GM10847 (cell line): ENCODE results near the gene TEX44.

ENCODE experiments used
- POLR2A ChIP-seq: IDR thresholded peaks from 2 replicates; pipeline ENCODE4 v1.6.1; 2011; ENCODE audit not compliant: insufficient read length; ENCODE audit errors: extremely low read depth

The TEX44 gene

DNA sequence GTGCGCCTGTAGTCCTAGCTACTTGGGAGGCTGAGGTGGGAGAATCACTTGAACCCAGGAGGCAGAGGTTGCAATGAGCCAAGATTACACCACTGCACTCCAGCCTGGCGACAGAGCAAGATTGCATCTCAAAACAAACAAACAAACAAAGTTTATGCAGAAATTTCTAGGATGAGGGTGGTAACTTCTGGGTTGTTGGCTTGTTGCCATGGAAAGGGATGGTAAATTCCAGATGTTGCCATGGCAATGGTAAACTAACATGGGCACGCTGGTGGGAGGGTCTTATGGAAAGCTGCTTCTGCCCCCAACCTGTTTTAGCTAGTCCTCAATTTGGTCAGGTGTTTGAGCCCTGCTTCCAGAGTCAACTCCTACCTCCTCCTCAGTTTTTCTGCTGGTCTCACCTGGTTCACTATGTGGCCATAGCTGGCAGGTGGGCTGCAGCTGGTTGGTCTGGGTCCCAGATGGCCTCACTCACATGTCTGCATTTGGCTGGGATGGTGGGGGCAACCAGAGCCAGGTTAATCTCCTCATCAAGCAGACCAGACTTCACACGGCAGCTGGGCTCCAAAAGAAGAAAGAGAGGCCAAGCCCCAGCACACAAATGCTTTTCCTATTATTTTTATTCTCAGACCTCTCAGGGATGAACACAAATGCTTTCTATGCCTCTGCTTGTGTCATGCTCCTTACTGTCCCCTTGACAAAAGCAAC, 26.6 kb upstream of the TEX44 start:
- TF ChIP-seq POLR2A, result no peak

- TF ChIP-seq POLR2A, result no peak
These were observed 25.5 kb upstream of the TEX44 start for GRCh38 chr2:231567159-231567558.

DNA sequence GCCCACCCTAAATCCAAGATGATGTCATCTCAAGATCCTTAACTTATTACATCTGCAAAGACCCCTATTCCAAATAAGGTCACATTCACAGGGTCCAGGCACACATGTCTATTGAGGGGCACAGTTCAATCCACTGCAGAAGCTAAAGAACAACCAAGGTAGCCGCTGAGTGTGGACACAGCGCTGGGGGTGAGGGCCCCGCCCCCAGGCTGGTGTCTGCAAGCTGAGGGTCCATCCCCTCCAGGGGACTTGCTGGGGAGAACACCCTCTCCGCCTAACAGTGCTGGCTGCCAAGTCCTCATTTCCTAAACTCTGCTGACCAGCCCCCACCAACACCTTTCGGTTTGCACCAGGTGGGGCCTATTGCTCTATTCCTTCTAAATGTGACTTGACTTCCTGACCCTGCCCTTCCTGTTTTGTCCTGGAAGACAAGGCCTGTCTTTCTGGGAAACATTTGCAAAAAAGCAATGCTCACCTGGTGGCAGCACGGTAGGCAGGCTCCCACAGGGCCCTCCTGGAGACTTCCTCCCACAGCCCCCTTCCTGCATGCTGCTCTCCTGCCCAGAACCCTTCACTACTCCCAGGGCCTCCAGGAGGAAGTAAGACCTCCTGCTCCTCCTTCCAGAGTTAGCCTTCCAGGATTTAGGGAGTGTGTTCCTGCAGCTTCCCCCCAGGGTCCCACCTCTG, 24.4 kb upstream of the TEX44 start:
- no peak for TF ChIP-seq POLR2A

GRCh38 chr2:231568785-231569435, 23.8 kb upstream of the TEX44 start:
- no peak for TF ChIP-seq POLR2A

DNA sequence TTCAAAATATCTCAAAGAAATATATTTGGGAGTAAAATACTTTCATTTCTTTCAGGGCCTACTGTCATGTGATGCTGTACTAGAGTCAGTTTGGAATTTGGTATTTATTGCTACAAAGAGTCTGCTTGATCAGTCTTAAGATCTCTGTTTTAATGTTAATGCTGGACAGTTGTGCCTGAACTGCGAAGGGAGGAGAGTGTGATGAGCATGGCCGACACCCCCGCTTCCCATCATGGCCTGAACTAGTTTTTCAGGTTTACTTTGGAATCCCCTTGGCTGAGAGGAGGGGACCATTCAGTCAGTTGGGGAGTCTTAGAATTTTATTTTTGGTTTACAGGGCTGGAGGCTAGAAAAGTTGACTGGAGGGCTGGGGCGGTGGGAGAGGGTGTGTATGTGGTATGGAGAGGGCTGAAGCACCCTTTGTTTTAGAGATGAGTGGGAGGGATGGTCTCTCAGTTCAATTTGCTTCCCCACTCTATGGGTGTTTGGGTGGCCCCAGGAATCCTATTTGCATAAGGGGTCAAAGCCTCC, 20.9 kb upstream of the TEX44 start:
- no peak for TF ChIP-seq POLR2A

DNA sequence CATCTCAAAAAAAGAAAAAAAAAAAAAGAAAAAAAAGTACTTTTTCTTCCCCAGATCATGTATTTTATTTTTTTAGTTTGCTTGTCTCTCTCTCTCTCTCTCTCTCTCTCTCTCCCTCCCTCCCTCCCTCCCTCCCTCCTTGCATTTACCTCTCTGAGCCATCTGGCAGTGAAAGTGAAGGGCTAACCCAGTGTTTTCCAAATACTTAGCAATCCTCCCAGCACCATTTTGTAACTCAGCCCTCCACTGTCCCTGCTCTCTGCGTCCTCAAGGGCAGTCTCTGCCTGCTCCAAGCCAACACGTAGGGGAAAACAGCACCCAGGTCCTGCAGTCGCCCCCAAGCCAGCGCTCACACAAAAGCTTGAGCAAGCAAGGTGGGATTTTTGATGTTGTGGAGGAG, 19.6 kb upstream of the TEX44 start:
- no peak for TF ChIP-seq POLR2A

- no peak for TF ChIP-seq POLR2A
These were observed 18.8 kb upstream of the TEX44 start for GRCh38 chr2:231573698-231574421.

DNA sequence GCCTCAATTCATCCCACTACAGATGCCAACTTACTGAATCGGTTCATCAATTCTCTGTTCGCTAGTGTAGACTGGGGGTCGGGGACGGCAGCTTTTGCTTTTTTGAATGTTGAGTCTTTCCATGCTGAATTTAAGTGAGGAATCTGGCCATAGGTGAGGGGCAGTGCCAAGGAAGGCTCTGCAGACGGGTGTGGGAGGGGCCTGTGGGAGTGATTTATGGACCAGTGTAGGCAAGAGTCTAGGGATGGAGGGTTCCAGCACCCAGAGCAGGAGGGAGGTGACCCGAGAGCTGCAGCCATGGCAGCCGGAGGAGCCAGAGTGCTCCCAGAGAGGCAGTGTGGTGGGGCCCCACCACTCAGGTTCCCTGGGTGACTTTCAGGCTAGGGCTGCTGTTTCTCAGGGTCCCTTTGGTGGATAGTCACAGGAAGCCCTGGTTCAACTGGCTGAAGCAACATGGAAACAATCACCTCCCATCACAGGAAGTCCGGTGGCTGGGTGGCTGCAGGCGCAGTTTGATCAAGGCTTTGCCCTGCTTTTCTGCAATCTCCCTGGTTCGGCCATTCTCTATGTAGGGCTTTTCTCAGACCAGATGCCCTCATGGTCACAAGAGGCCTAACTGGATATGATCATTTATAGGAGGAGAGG, 16.9 kb upstream of the TEX44 start:
- no peak for TF ChIP-seq POLR2A

DNA sequence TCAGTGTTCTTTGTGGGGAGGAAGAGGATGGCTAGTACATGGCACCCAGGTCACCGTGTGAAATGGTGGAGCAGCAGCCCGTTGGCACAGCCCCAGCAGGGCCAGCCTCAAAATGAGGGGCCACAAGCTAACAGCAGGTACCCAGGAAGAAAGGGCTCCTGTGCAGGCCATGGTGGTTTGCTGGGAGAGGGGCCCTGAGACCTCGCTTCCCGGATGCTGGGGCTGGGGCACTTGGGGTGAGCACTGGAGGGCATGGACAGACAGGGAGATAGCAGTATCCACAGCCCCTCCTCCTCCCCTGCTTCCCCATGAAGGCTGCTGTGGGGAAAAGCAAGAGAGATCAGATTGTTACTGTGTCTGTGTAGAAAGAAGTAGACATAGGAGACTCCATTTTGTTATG, 16.2 kb upstream of the TEX44 start:
- TF ChIP-seq POLR2A, result no peak

DNA sequence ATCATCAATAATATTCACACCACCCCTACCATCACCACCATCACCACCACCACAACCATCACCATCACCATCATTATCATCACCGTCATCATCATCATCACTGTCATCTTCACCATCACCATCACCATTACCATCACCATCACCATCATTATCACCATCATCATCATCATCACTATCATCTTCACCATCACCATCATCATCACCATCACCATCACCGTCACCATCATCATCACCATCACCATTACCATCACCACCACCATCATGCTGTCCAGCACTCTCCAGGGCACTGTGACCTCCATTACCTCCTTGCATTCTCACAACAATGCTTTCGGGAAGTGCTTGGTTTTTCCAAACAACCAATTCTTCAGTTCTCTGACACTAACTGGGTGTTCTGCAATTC, 13.1 kb upstream of the TEX44 start:
- TF ChIP-seq POLR2A, result no peak

GRCh38 chr2:231581328-231581727, 11.3 kb upstream of the TEX44 start:
- no peak for TF ChIP-seq POLR2A

DNA sequence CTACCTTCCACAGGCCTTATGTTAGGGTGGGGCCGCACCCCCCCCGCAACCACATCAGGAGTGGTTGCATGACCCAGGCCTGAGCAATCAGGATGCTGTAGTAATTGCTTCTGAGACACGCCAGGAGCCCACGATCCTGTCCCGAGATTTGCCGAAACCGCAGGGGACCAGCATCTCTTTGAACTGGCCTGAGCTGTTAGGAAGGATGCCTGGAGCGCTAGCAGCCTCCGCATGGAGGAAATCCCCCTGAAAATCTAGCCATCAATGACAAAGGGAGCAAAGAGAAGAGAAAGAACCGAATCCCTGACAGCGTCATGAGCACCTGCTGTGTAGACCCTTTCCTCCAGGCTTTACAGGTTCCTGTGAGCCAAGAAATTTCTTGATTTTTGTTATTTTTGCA, 8.7 kb upstream of the TEX44 start:
- no peak for TF ChIP-seq POLR2A

DNA sequence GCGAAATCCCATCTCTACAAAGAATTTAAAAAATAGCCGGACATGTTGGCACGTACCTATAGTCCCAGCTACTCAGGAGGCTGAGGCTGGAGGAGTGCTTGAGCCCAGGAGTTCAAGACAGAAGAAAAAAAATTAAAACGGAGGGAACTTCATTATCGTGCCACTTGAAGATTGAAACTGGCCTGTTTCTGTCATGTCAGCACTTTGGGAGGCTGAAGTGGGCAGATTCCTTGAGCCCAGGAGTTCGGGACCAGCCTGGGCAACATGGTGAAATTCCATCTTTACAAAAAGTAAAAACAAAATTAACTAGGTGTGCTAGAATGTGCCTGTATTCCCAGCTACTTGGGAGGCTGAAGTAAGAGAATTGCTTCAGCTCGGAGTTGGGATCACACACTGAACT, 3.0 kb upstream of the TEX44 start:
- no peak for TF ChIP-seq POLR2A

- no peak for TF ChIP-seq POLR2A
These were observed 2.0 kb upstream of the TEX44 start for GRCh38 chr2:231590614-231591013.

DNA sequence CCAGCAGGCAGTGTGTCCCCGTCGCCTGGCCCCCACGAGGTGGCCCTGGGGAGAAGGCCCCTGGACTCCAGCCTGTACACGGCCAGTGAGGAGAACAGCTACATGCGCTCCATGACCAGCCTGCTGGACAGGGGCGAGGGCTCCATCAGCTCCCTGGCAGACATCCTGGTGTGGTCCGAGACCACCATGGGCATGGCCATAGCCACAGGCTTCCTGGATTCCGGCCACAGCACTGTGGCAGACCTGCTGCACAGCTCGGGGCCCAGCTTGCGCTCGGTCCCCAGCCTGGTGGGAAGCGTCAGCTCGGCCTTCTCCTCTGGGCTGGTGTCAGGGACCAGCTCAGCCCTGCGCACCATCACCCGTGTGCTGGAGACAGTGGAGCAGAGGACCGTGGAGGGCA, 1.0 kb downstream of the TEX44 start:
- TF ChIP-seq POLR2A, result no peak
